ENCODE measurements around the gene C20orf204.

Gene C20orf204

GRCh38 chr20:64042054-64042781 lies 6.2 kb downstream of the C20orf204 start:
- DNase-seq = no peak

DNA sequence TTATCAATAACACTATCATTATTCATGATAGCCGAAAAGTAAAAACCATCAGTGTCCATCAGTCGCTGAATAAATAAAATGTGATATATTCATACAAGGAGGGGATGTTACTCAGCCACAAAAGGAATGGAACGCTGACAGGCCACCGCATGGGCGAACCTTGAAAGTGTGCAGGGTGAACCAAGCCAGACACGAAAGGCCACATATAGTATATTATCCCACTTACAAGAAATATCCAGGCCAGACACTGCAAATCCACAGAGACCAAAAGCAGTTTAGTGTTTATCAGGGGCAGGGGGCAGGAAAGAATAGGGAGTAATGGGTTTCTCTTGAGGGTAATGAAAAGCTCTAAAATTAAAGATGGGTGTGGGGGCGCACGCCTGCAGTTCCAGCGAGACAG lies 7.8 kb downstream of the C20orf204 start:
- DNase-seq = no peak

GRCh38 chr20:64044484-64045247 lies 8.7 kb downstream of the C20orf204 start:
- no peak for DNase-seq

GRCh38 chr20:64045346-64046011 lies 9.5 kb downstream of the C20orf204 start:
- no peak for DNase-seq

DNA sequence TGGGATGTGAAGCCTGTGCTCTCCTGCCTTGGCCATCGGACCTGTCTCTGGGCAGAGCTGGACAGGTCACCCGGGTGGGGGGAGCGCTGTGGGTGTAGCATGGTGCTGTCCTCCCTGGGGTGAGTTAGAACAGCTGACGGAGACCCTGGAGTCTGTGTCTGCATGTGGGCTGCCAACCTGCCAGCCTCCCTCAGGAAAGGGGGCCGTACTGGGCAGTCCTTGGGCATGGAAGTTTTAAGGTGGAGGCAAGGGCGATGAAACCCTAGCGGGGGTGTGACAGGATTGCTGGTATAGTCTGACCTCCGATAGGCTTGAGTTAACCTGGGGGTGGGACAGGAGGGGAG lies 11.0 kb downstream of the C20orf204 start:
- no peak for DNase-seq

DNA sequence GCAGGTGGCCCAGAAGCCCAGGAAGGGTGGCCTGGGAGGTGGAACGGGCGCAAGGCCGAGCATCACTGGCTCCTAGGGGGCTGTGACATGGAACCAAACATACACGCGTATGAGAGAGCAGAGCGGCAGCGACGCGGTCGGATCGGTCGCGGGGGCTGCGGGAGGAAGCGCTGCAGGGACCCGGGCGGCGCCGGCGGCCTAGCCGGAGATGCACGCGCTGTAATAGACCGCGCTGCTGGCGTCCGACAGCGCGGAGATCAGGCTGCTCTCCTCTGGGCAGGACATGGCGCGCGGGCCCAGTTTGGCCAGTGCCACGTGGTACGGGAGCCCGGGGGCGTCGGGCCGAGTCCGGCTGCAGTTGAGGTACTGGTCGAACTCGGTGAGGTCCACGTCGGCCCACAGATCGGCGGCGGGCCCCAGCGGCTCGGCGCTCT lies 12.0 kb downstream of the C20orf204 start:
- no peak for DNase-seq

DNA sequence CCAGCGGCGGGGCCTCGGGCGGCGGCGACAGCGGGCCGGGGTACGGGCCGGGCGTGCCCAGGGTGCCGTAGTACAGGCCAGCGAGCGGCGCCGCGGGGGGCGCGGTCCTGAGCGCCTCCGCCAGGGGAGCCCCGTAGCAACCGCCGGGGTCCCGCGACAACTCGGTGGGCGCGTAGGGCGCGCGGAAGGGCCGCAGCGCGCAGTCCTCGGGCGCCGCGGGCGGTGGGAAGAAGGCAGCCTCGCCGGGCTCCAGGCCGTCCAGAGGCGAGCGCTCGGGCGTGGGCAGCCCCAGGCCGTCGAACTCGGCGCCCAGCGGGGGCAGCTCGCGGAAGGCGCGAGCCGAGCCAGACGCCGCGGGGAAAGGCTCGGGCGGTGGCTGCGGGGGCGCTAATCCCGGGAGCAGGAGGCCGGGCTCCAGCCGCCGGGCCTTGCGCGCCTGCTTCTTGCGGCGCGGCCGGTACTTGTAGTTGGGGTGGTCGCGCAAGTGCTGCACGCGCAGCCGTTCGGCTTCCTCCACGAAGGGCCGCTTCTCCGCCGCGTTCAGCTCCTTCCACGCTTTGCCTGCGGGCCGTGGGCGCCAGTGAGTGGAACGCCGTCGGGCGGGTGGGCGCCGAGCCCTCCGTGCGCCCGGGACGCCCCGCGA lies 12.5 kb downstream of the C20orf204 start:
- DNase-seq = no peak

DNA sequence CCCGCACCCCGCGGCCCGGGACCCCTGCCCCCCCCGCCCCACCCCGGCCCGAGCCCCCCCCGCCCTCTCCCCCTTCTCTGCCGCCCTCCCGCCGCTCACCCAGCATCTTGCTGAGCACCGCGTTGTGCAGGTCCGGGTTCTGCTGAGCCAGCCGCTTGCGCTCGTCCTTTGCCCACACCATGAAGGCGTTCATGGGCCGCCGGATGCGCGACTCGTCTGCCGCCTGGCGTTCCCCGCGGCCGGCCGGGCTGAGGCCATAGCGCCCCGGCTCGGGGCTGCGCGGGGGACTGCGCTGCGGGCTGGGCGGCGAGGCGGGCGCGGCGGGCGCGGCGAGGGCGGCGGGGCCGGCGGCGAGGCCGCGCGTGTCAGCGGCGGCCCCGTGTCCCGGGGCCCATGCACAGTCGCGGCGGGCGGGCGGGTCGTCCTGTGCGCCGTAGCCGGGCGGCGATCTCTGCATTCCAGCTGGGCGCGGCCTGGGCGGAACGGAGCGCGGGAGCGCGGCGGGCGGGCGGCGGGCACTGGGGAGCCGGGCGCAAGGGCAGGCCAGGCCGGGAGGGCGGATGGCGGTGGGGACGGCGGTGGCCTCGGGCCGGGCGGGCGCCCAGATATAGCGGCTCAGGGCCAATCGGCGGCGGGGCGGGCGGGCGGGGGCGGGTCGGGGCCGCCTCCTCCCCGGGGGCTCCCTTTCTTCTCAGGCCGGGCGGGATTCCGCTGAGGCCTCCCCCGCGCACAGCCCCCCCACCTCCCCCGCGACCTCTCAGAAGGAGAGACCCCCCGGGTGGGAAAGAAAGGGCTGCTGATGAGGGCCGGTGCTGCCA lies 13.3 kb downstream of the C20orf204 start, which contains the start of gene SOX18:
SOX18 (minus strand) TSS at position 580 of the 818 bp plus-strand sequence; CDS start at position 457, 123 bp downstream.
- DNase-seq = no peak

DNA sequence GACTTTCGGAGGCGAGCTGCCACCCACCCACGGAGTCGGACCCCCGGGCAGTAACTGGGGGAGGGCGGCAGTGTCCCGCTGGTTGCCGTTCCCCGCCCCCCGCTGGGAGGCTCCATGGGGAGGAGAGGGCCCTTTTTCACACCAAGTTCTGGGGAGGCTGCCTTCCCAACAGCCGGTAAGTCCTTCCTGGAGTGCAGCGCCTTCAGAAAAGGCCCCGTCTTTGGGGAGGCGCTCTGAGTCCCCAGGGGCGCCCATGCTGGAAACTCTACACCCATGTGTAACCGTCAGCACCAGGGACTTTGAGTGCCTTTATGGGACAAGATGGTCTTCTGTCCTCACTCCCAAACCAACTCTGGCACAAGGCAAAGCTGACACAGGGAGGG lies 13.9 kb downstream of the C20orf204 start:
- no peak for DNase-seq

DNA sequence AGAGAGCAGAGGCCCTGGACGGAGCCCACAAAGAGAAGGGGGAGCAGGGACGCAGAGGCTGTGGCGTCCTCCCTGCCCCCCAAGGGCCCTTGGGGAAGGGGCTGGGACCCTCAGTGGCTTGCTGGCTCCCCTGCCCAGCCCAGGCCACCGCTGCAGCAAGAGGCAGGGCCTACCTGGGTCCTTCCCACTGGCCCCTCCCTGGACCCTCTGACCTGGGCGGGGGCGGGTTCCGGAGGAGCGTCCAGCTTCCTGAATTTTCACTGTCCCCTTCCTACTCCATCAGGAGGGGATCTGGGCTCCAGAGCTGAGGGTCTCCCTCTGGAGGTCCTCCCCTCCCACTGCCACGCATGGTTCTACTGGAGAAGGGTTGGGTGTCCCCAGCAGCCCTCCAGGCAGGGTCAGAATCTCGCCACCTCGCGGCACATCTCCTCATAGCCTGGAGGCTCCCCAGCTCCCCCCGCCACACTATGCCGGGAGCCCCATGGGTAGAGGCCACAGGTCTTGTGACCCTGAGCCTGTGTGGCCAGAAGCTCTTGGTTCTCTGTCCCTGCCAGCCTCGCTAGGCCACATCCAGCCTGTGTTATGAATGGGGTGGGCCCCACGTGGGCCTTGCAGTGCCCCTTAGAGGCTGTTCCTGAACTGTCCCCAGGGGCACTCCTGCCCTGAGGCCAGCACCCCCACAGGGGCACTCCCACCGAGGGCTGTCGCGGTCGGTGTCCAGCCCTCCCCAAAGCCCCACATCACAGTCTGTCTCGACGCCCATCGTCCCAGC lies 14.5 kb downstream of the C20orf204 start:
- no peak for DNase-seq

DNA sequence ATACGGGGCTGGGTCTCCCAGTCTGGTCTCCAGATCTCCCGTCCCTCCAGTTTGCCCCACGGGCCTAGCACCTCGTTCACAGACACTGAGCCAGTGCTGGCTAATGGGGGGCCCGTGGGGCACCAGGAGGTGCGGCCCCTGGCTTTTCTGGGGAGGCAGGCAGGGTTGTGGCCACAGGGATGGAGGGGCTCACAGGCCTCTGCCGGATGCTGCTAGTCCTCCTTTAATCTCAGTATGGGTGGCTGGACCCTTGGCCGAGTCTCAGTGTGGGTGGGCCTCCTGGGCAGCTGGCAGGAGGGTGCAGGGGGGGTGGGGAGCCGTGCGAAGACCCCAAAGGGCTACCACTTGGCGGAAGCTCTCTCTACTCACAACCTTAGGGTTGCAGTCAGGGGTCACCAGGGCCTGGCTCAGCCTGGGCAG lies 15.1 kb downstream of the C20orf204 start:
- DNase-seq = no peak

- no peak for DNase-seq
Measured at GRCh38 chr20:64051561-64052325, 15.8 kb downstream of the C20orf204 start.

DNA sequence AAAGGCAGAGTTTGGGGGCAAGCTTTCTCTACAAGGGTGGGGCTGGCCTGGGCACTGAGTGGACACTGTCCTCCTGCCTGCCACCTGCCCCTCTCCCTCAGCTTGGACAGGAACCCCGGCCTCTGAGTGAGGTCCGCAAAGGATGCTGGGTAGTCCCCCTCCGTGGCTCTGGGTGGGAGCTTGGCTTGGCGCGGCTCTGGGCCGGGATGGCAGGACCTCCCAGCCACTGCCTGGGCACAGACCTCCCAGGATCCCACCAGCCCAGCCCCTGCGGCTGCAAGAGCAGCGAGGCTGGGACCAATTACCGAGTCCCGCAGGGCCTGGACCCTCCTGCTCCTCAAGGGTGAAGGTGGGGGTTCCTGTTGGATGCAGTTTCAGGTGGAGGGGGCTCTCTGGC lies 16.3 kb downstream of the C20orf204 start:
- no peak for DNase-seq

DNA sequence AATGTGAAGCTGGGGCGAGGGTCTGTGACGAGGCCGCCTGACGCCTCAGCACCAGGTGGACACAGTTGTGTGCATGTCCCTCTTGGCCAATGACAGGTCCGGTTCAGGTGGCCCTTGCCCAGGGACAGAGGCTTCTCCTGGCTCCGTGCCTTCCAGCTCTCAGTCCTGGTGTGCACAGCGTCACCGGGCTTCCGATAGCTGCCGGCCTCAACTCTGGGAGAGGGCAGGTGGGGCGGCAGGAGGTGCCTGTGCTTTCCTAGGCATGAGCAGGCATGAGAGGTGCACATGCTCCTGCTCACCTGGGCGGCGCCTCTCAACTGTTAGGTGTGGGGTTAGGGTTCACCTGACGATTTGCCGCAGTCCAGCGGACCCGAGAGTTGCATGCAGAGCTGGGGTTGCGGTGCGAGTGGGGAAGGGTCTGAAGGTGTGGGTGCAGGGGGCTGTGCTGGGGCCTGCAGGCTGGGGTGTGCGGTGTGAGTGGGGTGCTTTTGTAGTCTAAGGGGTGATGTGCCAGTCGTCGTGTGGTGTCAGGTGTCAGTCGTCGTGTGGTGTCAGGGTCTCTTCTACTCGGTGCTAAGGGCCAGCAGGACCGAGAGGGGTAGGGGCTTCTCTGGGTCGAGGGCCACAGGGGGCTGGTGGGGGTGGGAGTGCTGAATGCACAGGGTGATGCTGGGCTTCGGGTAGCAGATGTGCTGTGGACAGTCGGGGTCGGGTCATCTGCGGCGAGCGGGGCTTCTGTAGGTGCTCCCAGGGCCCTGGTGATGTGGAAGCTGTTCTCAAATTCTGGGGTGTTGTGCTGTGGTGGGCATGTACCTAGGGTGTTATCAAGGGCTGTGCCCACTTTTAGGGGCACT lies 17.2 kb downstream of the C20orf204 start:
- no peak for DNase-seq

- no peak for DNase-seq
Measured at GRCh38 chr20:64053841-64054661, 18.1 kb downstream of the C20orf204 start.

- DNase-seq = no peak
Measured at GRCh38 chr20:64055396-64055892, 19.5 kb downstream of the C20orf204 start.

DNA sequence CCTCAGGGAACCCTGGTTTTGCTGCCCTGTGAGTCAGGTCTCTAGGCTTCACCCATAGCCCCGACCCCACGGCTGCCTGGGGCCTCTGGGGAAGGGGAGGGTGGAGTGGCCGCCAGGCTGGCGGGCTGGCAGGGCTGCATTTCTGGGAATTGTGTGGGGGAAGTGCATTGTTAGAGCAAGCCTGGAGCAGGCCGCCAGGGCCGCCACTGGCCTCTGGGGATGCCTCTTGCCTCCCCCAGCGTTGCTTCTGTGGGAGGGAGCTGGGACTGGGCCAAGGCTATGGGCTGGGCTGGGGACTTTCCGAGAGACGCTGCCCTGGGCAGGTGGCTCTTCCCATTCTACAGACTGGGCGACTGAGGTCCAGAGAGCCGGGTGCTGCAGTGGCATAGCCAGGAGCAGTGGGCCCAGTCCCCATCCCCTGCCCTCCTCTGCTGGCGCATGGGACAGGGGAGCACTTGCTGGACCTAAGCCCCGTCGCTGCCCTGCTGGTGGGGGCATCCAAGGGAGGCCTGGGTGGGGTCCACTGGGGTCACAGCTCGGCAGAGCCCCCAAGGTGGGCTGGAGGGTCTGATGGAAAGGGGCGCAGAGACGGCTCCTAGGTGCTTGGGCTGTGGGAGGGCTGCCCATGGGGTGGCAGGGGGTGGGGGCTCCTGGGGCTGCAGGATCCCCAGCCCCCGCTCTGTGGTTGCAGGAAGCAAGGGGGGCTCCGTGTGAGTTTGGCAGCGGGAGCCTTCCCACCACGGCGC lies 20.1 kb downstream of the C20orf204 start:
- no peak for DNase-seq

- DNase-seq = no peak
Measured at GRCh38 chr20:64056639-64056888, 20.6 kb downstream of the C20orf204 start.

Measured in bone marrow (tissue), 2 donors.